GM11168 (cell line): Measurements from ENCODE around the gene AUNIP.

Experiments used
- in situ Hi-C: fragments of 300-500 bp; cut with MboI; formaldehyde crosslinking; loops from one replicate; pipeline ENCODE4 v1.12.0; 2022; ENCODE audit warnings: low sequenced_read_pairs; ENCODE audit not compliant: unreplicated experiment

The AUNIP gene

DNA sequence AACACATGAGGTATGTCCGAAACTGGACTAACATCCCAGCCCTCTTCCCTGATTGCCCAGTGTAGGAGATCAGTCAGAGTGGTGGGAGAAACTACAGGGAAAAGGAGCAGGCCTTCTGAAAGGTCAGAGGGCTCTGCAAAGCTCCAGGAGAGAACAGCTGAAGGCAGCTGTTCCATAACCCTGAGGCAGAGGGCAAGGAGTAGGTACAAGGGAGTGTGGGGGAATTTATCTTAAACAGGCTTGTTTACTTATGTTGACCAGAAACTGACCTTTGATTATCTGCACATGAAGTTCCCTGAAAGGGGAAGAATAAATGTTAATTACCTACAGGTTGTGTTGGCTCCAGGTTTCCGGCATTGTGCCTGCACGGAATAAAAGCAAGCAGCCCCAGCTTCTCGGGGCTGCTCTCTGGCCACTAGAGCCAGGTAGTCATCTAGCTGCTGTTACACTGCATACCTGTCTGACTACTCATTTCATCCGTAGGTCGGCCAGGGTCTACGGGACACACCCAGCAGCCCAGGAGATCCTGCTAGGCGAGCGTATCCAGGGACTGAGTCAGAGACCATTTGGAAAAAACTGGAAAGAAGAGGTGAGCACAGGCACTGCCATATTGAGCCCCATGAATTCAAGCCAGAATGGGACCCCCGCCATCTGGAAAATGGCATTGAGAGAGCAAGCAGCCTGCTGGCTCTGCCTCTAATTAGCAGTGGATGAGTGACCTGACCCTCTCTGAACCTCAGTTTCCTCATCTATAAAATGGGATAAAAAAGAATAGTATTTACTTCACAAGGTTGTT is 31.2 kb upstream of the AUNIP start:
- in situ Hi-C loops: no loop called here

DNA sequence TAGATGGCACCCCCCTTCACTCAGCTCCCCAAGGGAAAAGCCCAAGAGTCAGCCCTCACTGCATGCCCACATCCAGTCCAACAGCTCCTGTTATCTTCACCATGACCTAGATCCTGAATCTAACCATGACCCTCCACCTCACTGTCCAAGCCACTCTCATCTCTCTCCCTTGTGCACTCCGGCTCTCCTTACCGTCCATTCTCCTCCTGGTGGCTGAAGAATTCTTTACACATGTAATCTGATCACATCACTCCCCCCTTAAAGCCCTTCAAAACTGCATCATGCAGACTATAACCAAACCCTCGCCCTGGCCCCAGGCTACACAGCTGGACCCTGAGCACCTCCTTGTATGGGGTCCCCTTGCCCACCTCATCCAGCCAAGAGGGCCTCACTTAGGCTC is 30.2 kb upstream of the AUNIP start:
- in situ Hi-C loops: no loop called here

DNA sequence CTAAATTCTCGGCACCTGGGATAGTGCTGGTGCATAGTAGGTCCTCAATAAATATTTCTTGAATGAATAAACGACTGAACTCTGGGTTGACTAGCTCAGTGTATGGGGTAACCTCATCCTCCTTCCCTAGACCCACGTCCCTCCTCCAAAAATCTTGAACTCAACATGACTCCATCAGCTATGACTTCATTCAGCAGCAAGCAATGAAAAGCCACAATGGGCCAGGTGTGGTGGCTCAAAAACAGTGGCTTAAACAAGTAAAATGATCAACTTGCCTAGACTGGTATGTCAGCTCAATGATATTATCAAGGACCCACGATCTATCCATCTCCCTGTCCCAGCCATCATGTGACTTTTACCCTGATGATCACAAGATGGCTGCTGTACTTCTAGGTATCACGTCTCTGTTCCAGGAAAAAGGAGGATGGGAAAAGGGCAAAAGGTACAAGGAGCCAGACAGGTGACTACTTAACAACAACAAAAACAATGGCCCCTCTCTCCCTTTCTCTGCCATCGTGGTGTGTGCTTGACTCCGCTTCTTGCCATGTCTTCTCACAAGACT is 29.2 kb upstream of the AUNIP start:
- in situ Hi-C loops: no loop called here

DNA sequence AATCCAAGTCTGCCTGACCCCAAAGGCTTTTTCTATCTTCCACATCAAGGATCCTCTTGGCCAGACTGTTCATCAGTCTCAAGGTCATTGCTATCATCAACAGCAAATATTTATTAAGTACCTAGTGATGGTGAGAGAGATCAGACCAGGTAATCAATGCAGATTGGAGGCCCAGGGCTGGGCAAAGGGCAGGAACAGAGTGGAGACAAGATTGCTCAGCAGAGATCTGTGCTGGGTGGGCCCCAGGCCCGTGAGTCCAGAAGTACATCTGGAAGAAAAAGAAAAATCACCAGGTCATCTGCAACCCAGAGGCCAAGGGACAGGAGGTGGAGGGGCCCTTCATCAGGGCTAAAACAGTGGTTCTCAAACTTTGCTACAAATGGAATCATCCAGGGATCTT is 26.3 kb upstream of the AUNIP start:
- in situ Hi-C loops: no loop called here

DNA sequence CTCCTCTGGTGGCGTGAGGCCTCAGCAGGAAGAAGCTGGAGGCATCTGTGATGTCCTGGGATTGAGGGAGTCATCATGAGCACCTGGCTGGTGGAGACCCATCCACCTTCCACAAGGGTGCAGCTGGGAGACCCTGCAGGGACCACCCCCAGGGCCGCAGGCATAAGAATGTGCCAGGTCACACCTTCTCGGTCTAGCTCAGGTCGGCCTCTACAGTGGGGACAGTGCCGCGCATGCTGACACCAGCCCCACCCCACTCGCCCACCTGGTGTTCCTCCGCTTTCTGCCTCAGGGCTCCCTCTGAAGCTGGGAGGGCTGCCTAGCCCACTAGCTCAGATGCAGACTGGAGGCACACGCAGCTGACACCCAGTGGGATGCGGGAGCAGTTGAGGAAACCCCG is 22.0 kb upstream of the AUNIP start:
- in situ Hi-C loops: no loop called here

DNA sequence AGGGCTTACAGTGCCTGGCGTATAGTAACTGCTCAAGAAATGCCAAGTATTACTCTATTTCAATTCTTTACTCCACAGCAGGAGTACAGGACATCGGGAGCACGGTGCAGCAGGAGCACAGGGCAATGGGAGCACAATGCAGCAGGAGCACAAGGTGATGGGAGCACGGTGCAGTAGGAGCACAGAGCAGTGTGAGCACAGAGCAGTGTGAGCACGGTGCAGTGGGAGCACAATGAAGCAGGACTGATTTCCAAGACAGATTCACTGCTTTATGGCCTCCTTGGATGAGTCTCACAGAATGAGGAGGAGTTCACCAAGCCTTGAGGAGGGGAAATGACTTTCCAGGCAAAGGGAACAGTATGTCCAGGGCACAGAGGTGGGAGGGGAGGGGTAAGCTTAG is 21.3 kb upstream of the AUNIP start:
- in situ Hi-C loops: no loop called here

DNA sequence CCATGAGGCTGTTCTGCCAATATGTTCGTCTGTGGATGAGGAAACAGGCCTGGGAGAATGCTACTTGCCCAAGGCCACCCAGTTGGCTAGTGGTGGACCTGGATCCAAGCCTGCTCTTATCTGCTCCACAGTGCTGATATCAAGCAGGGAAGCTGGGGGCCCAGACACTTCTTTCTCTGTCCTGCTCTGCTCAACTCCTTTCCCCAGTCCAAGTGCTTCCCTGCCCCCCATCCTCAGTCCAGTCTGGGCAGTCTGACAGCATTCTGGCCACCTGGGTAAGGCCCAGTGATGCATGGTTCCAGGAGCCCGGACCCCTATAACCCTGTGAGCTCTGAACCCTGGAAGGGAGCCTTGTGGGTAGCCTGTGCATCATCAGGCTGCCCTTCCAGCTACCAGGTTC is 20.4 kb upstream of the AUNIP start:
- in situ Hi-C loops: no loop called here

DNA sequence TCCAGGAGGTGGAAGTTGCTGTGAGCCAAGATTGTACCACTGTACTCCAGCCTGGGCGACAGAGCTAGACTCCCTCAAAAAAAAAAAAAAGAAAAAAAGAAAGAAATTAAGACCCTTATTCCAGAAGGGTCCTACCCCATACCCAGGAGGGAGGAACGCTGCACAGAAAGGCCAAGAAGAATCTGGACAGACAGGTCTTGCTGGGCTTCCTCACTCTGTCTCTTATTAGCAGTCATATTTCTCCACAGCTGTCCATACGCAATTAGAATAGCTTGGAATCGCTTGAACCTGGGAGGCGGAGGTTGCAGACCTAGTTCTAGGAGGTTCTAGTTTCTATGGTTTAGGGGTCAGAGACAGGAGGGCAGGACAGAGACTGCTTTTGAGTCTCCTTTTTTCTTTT is 19.4 kb upstream of the AUNIP start:
- in situ Hi-C loops: no loop called here

DNA sequence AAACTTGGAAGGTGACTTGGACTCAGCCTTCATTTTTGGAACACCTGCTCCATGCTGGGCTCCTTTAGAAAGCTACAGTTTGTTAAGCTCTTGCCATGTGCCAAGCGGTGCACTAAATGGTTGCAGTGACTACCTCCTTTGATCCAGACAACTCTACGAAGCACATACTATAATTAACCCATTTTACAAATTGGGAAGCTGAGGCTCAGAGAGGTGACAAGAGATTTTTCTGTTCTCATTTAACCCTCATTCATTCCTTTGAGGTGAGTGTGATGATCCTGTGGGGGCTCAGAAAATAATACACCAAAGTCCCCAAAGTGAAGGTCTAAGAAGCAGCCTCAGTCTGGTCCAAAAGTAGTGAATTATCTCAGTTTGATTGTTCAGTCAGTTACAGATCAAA is 17.9 kb upstream of the AUNIP start:
- in situ Hi-C loops: no loop called here

DNA sequence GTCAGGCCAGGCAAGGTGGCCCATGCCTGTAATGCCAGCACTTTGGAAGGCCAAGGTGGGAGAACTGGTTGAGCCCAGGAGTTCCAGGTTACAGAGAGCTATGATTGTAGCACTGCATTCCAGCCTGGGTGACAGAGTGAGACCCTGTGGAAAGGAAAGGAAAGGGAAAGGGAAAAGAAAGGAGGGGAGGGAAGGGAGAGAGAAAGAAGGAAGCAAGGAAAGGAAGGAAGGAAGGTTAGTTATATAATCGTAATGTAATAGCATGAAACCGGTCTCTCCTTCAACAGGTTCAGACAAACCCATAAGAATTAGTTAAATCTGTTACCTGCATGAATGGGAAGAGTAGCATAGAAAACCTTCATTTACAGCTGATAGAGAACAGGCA is 17.4 kb upstream of the AUNIP start:
- in situ Hi-C loops: no loop called here

DNA sequence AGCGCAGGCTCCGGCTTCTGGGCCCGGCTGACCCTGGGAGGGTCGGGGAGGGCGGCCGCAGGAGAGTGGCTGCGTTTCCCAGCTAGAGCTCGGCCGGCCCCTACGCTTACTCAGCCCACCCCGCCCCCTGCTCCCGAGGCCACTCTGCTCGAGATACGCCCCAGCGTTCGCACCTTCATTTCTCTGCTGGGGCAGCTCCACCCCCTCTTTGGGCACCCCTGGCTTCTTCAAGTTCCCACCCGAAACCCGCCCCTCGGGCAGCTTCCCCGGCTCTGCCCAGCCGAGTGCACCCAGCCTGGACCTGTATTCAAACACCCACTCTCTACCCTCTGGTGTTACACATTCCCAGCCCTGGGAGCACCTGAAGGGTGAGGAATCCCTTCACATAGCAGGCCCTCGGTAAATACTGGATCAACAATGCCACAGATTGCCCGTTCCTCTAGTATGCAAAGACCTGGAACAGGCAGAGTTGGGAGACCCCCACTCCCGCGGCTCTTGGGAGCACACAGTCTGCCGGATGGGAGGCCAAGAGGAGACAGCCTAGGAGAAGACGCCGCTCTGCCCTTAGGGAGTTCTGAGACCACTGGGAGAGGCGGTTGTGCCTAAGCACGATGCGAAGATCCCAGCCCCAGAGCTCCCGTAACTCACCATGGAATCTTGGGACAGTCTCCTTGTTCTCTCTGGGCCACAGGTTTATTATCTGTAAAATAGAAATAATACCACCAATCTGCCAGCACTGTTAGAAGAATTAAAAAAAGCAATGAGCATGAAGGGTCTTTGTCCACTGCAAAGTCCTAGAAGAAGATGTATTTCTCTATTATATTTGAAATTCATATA is 16.8 kb upstream of the AUNIP start:
- in situ Hi-C loops: no loop called here

DNA sequence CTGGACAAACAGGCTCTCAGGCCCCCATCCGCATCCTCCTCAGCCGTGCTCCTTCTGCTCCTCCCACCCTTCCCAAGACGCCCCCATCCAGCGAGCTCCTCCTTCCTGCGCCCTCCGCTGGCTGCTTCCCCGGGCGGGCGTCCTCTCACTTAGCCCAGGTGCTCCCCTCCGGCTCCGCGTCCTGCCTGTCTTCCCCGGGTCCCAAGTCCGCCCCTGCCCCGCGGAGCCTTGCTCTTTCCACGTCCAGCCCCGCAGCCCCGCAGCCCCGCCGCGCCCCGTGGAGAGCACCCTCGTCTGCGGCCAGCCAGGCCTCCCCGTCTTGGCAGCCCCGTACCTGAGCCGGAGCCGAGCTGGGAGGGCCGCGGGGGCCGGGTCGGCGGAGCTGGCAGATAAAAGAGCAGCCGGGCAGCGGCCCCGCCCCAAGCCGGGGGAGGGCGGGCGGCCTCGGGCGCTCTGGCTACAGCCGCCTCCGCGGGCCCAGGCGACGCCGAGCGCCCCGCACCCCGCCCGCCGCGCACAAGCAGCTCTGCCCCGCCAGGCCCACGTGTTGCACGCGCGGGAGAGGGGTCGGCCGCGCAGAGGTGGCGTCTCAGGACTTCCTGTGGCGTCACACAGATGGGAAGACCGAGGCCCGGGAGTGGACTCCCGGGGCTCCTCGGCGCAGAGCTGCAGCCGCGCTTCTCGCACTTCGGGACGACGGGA is 16.0 kb upstream of the AUNIP start, which contains the start of gene PAQR7:
Gene PAQR7 (minus strand): TSS at position 555 of the 702 bp plus-strand sequence. CDS start 11,869 bp downstream, outside the sequence.
- in situ Hi-C loops: no loop called here

DNA sequence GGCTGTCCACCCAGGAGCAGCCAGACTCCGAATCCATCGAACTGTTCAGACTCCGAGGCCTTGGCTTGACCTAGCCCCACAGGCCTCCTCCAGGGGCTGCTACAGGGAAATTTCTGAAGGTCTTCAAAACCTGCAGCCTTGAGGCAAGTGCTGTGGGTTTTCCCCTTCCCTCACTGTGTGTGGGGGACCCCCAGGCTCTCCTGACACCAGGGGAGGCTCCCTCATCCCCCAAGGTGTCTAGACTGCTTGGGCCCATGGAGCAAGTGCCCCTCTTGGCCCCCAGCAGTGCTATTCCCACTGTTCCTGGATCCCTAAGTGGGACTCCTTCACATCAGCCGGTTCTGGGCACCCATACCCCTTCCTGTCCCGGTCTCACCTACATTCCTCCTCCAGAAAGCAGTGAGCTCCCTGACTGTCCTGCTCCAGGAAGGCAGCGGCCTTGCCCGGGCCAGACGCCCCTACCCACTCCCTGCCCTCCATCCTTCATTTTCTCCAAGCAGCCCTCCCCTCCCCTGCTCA is 15.4 kb upstream of the AUNIP start:
- in situ Hi-C loops: no loop called here

DNA sequence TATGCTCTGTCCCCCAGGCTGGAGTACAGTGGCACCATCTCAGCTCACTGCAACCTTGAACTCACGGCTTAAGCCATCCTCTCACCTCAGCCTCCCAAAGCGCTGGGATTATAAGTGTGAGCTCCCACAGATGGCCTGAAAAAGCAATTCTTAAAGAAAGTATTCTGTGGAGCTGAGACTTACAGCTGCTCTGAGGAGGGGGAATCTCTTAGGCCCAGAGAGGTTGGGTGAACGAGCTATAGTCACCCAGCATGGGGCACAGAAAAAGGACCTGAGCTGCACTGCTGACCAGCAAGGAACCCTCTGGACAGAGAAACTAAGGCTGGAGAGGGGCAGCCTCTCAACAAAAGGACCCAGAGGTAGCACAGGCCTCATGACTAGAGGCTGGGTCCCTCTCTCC is 15.0 kb upstream of the AUNIP start:
- in situ Hi-C loops: no loop called here

DNA sequence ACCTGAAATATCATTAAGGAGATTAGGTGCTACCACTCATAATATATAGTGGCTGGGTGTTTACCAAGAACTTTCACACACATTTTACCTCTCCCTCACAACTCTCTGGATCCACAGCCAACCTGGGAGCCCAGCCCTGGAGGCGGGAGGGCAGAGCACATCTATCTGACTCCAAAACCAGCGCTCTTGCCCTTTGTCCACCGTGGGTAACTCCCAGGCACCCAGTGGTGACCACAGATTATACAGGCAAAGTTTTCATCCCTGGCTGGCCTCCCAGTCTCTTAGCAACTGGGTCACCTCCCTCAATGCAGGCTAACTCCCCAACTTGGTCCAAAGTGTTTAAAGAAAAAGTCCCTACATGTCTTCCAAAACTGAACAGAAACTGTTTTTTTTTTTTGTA is 13.9 kb upstream of the AUNIP start:
- in situ Hi-C loops: no loop called here

DNA sequence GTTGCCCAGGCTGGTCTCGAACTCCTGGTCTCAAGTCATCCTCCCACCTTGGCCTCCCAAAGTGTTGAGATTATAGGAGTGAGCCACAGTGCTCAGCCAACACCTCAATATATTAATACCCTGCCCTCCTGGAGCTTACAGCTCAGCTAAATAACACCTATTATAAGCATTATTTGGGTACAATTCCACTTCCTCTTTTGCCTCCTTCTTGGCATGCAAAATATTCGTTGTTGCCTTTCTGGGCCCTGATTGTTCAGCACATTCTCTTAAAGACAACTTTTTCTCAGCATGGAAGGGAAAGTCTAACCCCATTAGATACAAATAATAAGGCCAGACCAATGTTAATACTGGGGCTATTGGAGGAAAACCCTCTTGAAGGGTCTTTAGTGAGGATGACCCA is 13.5 kb upstream of the AUNIP start:
- in situ Hi-C loops: no loop called here

DNA sequence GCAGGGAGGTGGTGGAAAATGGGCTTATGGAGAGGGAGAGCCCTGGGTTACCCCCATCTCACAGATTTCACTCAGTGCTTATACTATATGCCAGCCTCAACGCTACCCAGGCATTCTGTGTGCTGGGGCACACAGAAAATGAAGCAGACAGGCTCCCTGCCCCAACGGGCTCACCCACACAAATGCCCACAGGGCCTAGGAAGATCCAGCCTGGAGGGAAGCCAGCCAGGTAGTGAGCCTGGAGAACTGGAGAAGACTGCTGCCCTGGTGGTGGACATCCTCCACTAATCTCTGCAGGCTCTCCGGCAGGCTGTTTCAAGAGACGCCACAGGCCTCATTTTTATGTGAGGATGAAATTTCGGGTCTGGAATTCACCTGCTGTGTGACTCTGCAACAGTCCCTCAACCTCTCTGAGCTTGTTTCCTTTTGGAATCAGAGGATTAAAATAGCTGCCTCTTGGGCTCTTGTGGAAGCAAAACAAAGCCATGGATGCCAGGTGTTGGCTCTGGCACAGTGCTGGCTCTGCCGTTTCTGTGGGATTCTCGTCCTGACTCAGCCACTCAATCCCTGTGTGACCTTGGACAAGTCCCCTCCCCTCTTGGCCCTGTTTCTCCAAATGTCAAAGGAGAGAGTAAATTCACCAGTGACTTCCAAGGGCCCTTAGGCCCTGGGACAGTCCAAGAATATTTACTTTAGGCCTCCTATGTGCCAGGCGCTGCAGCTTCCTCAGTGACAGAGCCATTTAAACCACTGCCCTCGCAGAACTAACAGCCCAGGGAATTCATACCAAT is 12.6 kb upstream of the AUNIP start:
- in situ Hi-C loops: no loop called here

DNA sequence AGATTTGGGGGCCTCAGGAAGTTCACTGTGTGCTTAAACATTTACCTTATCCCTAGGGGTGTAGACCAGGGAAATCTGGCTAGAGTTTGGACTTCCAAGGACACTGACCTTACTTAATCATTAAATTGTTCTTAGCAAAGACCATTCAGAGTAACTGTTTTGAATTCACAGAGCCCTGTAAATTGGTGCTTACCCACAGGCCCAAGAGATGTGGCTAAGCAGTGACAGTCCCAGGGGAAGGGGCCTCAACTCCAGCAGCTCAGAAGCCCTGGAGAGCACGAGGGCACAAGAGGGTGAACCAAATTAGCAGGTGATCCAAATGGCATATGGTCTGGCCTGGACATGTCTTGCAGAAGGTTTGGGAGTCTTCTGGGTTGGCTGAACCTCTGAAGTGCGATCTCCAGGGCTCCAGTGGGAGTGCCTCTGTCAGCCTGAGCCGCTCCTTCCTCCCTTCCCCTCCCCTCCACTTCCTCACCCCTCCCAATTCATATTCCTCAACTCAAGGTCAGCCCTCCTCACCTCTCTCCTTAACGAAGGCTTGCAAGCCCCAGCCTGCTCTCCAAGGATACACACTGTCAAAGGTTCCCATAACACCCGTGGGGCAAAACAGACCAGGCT is 11.9 kb upstream of the AUNIP start:
- in situ Hi-C loops: no loop called here

DNA sequence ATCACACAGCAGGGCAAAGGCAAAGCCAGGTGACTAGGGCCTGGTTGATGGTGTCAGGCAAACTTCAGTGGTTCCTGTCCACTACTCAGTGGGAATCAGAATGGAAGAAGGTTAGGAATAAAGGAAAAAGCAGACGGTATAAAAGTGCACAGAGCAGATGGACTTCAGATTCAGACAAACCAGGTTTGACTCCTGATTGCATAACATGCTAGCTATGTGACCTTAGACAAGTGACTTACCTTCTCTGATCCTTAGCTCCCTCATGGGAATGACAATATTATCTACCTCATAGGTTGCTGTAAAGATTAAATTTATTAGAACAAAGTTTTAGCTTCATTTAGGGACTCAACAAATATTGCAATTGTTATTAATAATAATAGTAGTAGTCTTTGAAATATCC is 11.4 kb upstream of the AUNIP start:
- in situ Hi-C loops: no loop called here
